NCI-H524 (cell line): ENCODE measurements around the gene CUX1.
A peak's percentile ranks its signal among the peaks of the same experiment; 100 is the strongest.
"Not testable (repeated sequence)": the region's sequence is repeated elsewhere in the genome, so short reads cannot be mapped to it uniquely, and the experiment has no call there.

Experiments
- DNase-seq, 2 experiments: peaks; one replicate each; lab custom pipeline; 2025; lab: John Stamatoyannopoulos, UW

Gene CUX1

GRCh38 chr7:101984133-101984879 is 166.9 kb downstream of the CUX1 start:
- DNase-seq = no peak

- no peak for DNase-seq
Observed at GRCh38 chr7:101985057-101985902, 167.9 kb downstream of the CUX1 start.

GRCh38 chr7:101985903-101986734 is 168.7 kb downstream of the CUX1 start:
- DNase-seq = peak in 1 of 2 experiments; percentile 31

GRCh38 chr7:101987494-101987893 is 170.1 kb downstream of the CUX1 start:
- DNase-seq = no peak

- DNase-seq = not testable (repeated sequence)
Observed at GRCh38 chr7:101988060-101988459, 170.6 kb downstream of the CUX1 start.

- no peak for DNase-seq
Observed at GRCh38 chr7:101988513-101988912, 171.1 kb downstream of the CUX1 start.

- DNase-seq = no peak
Observed at GRCh38 chr7:101989101-101989500, 171.7 kb downstream of the CUX1 start.

- DNase-seq = no peak
Observed at GRCh38 chr7:101990811-101991418, 173.5 kb downstream of the CUX1 start.

- no peak for DNase-seq
Observed at GRCh38 chr7:101991860-101992259, 174.4 kb downstream of the CUX1 start.

- no peak for DNase-seq
Observed at GRCh38 chr7:101993311-101993710, 175.9 kb downstream of the CUX1 start.

- no peak for DNase-seq
Observed at GRCh38 chr7:101995121-101995520, 177.7 kb downstream of the CUX1 start.

- no peak for DNase-seq
Observed at GRCh38 chr7:101996131-101996691, 178.8 kb downstream of the CUX1 start.

GRCh38 chr7:101996876-101997275 is 179.4 kb downstream of the CUX1 start:
- no peak for DNase-seq

GRCh38 chr7:101998029-101998905 is 180.8 kb downstream of the CUX1 start:
- peak in 1 of 2 experiments; percentile 6 for DNase-seq

GRCh38 chr7:101998906-101999240 is 181.4 kb downstream of the CUX1 start:
- peak in 1 of 2 experiments; percentile 26 for DNase-seq

- DNase-seq = no peak
Observed at GRCh38 chr7:101999393-101999792, 182.0 kb downstream of the CUX1 start.

- no peak for DNase-seq
Observed at GRCh38 chr7:102000123-102000522, 182.7 kb downstream of the CUX1 start.

GRCh38 chr7:102004229-102004628 is 186.8 kb downstream of the CUX1 start:
- DNase-seq = no peak

- DNase-seq = no peak
Observed at GRCh38 chr7:102004848-102005247, 187.4 kb downstream of the CUX1 start.

GRCh38 chr7:102005933-102006480 is 188.6 kb downstream of the CUX1 start:
- no peak for DNase-seq
